Parathyroid adenoma (tissue), 2 donors: ENCODE results near the gene MRPL10.

ENCODE experiments used
- H2AFZ ChIP-seq: fragments of 300-600 bp; sonication (generic); one replicate; pipeline ENCODE4 v1.7.0; 2017; ENCODE audit warnings: antibody characterized with exemption, mild to moderate bottlenecking
- H3K27ac ChIP-seq: fragments of 300-600 bp; sonication (generic); one replicate; pipeline ENCODE4 v1.7.0; 2017
- H3K27me3 ChIP-seq: fragments of 300-600 bp; sonication (generic); one replicate; pipeline ENCODE4 v1.7.0; 2017; ENCODE audit warnings: low read length; ENCODE audit not compliant: control insufficient read depth, insufficient read depth
- H3K36me3 ChIP-seq: fragments of 300-600 bp; sonication (generic); one replicate; pipeline ENCODE4 v1.7.0; 2017; ENCODE audit warnings: low read length; ENCODE audit not compliant: control insufficient read depth, insufficient read depth
- H3K4me1 ChIP-seq: fragments of 300-600 bp; sonication (generic); one replicate; pipeline ENCODE4 v1.7.0; 2017; ENCODE audit warnings: control low read depth
- H3K4me2 ChIP-seq: fragments of 300-600 bp; sonication (generic); one replicate; pipeline ENCODE4 v1.7.0; 2017; ENCODE audit warnings: low read length
- H3K4me3 ChIP-seq: fragments of 300-600 bp; sonication (generic); one replicate; pipeline ENCODE4 v1.7.0; 2017; ENCODE audit warnings: low read depth, low read length
- H3K79me2 ChIP-seq: fragments of 300-600 bp; sonication (generic); one replicate; pipeline ENCODE4 v1.7.0; 2017; ENCODE audit warnings: control low read depth
- H3K9ac ChIP-seq: fragments of 300-600 bp; sonication (generic); one replicate; pipeline ENCODE4 v1.7.0; 2017; ENCODE audit warnings: mild to moderate bottlenecking
- H3K9me3 ChIP-seq: fragments of 300-600 bp; sonication (generic); one replicate; pipeline ENCODE4 v1.7.0; 2017; ENCODE audit warnings: low read length; ENCODE audit not compliant: control insufficient read depth
- TF ChIP-seq, protein P1 (sequence below): fragments of 300-600 bp; sonication (generic); IDR thresholded peaks from one replicate; pipeline ENCODE4 v1.7.0; 2017; ENCODE audit warnings: antibody characterized with exemption, mild to moderate bottlenecking
- donor health status: primary hyperparathyroidism.

The MRPL10 gene

DNA sequence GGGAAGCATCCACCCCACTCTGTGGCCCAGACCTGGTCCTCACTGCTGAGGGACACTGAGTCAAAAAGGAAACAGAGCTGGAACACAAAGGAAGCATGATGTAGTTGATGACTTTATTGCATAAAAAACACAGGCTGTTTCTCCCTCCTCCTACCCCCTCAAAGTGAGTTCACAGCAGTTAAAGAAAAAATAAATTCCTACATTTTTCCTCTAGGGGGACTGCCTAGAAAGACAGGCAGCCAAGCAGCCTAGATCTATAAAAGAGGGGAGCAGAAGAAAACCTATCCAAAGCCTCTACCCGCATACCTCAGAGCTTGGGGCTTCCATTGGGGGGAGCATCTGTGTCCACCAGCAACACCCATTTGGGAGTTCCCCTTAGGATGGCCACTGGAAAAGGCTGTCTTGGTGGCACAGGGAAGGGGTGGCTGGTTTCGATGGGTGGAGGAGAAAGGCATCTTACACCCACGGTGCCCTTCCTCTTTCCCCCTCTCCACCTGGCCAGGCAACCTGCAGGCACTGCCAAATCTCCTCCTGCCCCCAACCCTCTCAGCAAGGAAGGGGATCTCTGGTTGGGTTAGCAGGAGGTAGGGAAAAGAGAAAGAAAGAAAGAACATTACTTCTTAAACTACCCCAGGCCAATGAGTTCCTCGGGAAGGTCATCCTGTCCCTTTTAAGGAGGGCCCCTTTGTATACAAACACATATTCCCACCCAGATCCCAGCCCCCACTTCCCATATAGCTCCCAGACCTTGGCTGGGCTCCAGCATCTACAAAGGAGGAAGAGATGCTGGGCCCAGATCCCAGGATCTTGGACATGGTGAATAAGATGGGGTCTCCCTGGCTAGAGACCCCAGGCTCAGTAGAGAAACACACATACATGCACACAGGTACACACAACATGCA, 13.7 kb upstream of the MRPL10 start:
- H3K4me2 ChIP-seq = peak overlapping the region; percentile 48
- H3K9ac ChIP-seq = no peak overlapping the region
- H3K27me3 ChIP-seq = no peaks in the 10 kb centered on the region
- peaks cover 46% of the 10 kb centered on the region for H3K4me1 ChIP-seq
- H3K27ac ChIP-seq = peak overlapping the region; percentile 98
- no peaks in the 10 kb centered on the region for H3K36me3 ChIP-seq
- H3K4me3 ChIP-seq = peak overlapping the region; percentile 52
- H3K79me2 ChIP-seq = peaks cover 7% of the 10 kb centered on the region
- TF ChIP-seq, protein P1, sequence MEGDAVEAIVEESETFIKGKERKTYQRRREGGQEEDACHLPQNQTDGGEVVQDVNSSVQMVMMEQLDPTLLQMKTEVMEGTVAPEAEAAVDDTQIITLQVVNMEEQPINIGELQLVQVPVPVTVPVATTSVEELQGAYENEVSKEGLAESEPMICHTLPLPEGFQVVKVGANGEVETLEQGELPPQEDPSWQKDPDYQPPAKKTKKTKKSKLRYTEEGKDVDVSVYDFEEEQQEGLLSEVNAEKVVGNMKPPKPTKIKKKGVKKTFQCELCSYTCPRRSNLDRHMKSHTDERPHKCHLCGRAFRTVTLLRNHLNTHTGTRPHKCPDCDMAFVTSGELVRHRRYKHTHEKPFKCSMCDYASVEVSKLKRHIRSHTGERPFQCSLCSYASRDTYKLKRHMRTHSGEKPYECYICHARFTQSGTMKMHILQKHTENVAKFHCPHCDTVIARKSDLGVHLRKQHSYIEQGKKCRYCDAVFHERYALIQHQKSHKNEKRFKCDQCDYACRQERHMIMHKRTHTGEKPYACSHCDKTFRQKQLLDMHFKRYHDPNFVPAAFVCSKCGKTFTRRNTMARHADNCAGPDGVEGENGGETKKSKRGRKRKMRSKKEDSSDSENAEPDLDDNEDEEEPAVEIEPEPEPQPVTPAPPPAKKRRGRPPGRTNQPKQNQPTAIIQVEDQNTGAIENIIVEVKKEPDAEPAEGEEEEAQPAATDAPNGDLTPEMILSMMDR = peak; percentile 39
- no peak overlapping the region for H2AFZ ChIP-seq
- no peaks in the 10 kb centered on the region for H3K9me3 ChIP-seq

DNA sequence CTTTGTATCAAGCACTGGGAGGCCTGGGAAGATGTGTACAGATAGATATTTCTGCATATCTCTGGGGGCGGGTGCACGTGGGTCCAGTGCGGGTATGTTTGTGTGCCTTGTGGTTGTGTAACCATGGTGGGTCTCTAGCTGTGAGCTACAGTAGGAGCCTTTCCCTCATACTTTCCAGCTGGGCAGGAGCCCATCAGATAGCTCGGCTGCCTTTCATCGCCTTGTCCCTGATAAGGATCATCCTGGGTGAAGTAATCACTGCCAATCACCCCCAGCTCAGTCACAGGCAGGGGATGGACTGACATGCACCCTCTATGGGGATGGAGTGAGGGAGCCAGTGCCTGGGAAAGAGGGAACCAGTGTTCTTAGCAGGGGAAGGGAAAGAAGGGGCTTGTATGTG, 12.9 kb upstream of the MRPL10 start:
- no peak overlapping the region for H3K9ac ChIP-seq
- peaks cover 7% of the 10 kb centered on the region for H3K79me2 ChIP-seq
- peak overlapping the region; percentile 65 for H3K4me2 ChIP-seq
- H3K27me3 ChIP-seq = no peaks in the 10 kb centered on the region
- peak overlapping the region; percentile 98 for H3K27ac ChIP-seq
- peaks cover 48% of the 10 kb centered on the region for H3K4me1 ChIP-seq
- no peaks in the 10 kb centered on the region for H3K9me3 ChIP-seq
- no peaks in the 10 kb centered on the region for H3K36me3 ChIP-seq
- H2AFZ ChIP-seq = no peak overlapping the region
- H3K4me3 ChIP-seq = peak overlapping the region; percentile 52
- TF ChIP-seq, protein P1 = no peak

DNA sequence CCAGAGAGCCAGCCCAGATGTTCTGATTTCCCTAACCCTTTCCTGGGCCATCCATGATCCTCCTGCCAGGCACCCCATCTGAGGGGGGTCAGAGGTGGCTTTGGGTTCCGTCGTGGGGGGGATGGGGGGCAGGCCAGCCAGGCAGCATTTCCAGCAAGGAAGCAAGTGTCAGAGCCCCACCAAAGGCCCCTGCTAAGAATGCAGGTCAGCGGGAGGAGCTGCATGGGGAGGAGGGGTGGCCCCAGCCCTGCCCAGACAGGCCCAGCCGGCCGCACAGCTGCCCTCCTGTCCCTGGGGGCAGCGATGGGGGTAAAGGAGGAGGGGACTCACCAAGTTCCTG, 12.0 kb upstream of the MRPL10 start:
- H3K4me3 ChIP-seq = peak overlapping the region; percentile 52

DNA sequence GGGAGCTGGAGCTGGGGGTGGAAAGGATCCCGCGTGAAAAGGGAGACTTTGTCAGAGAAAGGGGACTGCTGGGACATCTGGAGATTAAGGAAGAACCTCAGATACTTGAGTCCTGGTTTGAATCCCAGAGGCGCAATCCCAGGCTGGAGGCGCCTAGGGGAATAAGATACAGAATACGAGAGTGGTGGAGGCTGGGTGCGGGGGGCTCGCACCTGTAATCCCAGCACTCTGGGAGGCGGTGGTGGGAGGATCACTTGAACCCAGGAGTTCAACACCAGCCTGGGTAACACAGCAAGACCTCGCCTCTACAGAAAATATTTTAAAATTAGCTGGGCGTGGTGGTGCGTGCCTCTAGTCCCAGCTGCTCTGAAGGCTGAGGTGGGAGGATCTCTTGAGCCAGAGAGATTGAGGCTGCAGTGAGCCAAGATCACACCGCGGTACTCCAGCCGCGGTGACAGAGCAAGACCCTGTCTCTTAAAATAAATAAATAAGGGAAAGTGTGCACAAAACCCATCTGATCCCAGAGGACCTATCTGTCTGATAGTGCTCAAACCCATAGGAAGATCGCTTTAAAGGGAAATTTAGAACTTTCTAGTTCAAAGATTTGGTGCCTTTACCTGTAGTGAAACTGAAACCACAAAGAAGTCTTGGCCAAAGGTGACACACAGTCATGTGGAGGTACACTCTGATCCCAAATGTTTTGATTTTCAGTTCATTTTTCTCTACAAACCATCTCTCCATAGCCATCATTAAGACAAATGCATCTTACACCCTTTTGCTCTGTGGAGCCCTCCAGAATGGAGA, 10.3 kb upstream of the MRPL10 start:
- H3K79me2 ChIP-seq = peaks cover 5% of the 10 kb centered on the region
- no peaks in the 10 kb centered on the region for H3K9me3 ChIP-seq
- H3K4me3 ChIP-seq = peak overlapping the region; percentile 85
- TF ChIP-seq, protein P1 = no peak
- peak overlapping the region; percentile 63 for H3K27ac ChIP-seq
- H3K36me3 ChIP-seq = no peaks in the 10 kb centered on the region
- peak overlapping the region; percentile 98 for H3K4me2 ChIP-seq
- H2AFZ ChIP-seq = peak overlapping the region; percentile 93
- no peaks in the 10 kb centered on the region for H3K27me3 ChIP-seq
- peaks cover 48% of the 10 kb centered on the region for H3K4me1 ChIP-seq
- H3K9ac ChIP-seq = peak overlapping the region; percentile 8

More for the DNA sequence above, 12.0 kb upstream of the MRPL10 start:
- Histone ChIP-seq H2AFZ (peak overlapping the region; percentile 9), H3K27me3 (no peaks in the 10 kb centered on the region), H3K4me2 (peak overlapping the region; percentile 65), H3K4me1 (peaks cover 48% of the 10 kb centered on the region), H3K36me3 (no peaks in the 10 kb centered on the region), H3K9me3 (no peaks in the 10 kb centered on the region), H3K79me2 (peaks cover 7% of the 10 kb centered on the region), H3K27ac (peak overlapping the region; percentile 98), H3K9ac (no peak overlapping the region)
- TF ChIP-seq, protein P1 = no peak
